WTC11 (cell line): ENCODE results near the gene HTR3C. TPM values are rescaled to one million over a fixed set of nuclear protein-coding genes. Genes with fewer than 3 reads are reported as not detected.
"Not testable (repeated sequence)": the region's sequence is repeated elsewhere in the genome, so short reads cannot be mapped to it uniquely, and the experiment has no call there.

Experiments
- ATAC-seq: fragments of 200-7000 bp; cut with Tn5 transposase; 2 replicates; pipeline ENCODE4 v1.10.0; 2021; ENCODE audit warnings: mild to moderate bottlenecking, moderate library complexity
- CTCF ChIA-PET: fragments of 300-600 bp; sonication (Branson Sonifier 250); formaldehyde crosslinking; loops from one replicate; lab custom pipeline; 2021; ENCODE audit warnings: antibody characterized with exemption; lab: Charles Lee
- POLR2A ChIA-PET: fragments of 350-600 bp; sonication (Branson Sonifier 250); formaldehyde crosslinking; loops from one replicate; lab custom pipeline; 2021; ENCODE audit warnings: antibody characterized with exemption; lab: Charles Lee
- DNase-seq: peaks from one replicate; pipeline ENCODE4 v3.0.0; 2021; ENCODE audit warnings: low spot score
- H3K27ac Mint-ChIP-seq: 2 replicates; pipeline ENCODE4 v1.8.0; 2021; ENCODE audit warnings: mixed read lengths
- H3K27me3 Mint-ChIP-seq: 2 replicates; pipeline ENCODE4 v1.8.0; 2021; ENCODE audit warnings: low read depth, mild to moderate bottlenecking, moderate library complexity, mixed read lengths
- H3K36me3 Mint-ChIP-seq: 2 replicates; pipeline ENCODE4 v1.8.0; 2021; ENCODE audit warnings: mixed read lengths
- H3K4me1 Mint-ChIP-seq: 2 replicates; pipeline ENCODE4 v1.8.0; 2022; ENCODE audit warnings: mixed read lengths
- H3K4me3 Mint-ChIP-seq: 2 replicates; pipeline ENCODE4 v1.8.0; 2021; ENCODE audit warnings: mild to moderate bottlenecking, moderate library complexity, mixed read lengths
- H3K9me3 Mint-ChIP-seq: 2 replicates; pipeline ENCODE4 v1.8.0; 2021; ENCODE audit warnings: mixed read lengths
- ARID4B ChIP-seq: sonication (generic); formaldehyde crosslinking; IDR thresholded peaks from 2 replicates; pipeline ENCODE4 v1.8.0; 2023; ENCODE audit warnings: missing genetic modification reagents, mild to moderate bottlenecking, borderline replicate concordance
- ATF6 ChIP-seq: sonication (generic); formaldehyde crosslinking; IDR thresholded peaks from 2 replicates; pipeline ENCODE4 v1.8.1; 2023; ENCODE audit warnings: mild to moderate bottlenecking, missing genetic modification reagents
- CREM ChIP-seq: sonication (generic); formaldehyde crosslinking; IDR thresholded peaks from 2 replicates; pipeline ENCODE4 v1.8.1; 2022; ENCODE audit warnings: mild to moderate bottlenecking, missing genetic modification reagents, moderate library complexity
- CTCF ChIP-seq: fragments of 200-600 bp; IDR thresholded peaks from 2 replicates; pipeline ENCODE4 v1.8.0; 2022; ENCODE audit warnings: antibody characterized with exemption
- FOXK1 ChIP-seq: sonication (generic); formaldehyde crosslinking; IDR thresholded peaks from 2 replicates; pipeline ENCODE4 v1.8.0; 2022; ENCODE audit warnings: mild to moderate bottlenecking, moderate library complexity, missing genetic modification reagents
- FOXP4 ChIP-seq: sonication (generic); formaldehyde crosslinking; IDR thresholded peaks from 2 replicates; pipeline ENCODE4 v1.8.0; 2022; ENCODE audit warnings: mild to moderate bottlenecking, missing genetic modification reagents
- PREB ChIP-seq: sonication (generic); formaldehyde crosslinking; IDR thresholded peaks from 2 replicates; pipeline ENCODE4 v1.8.1; 2022; ENCODE audit warnings: mild to moderate bottlenecking, missing genetic modification reagents, moderate library complexity, borderline replicate concordance
- SP1 ChIP-seq: sonication (generic); formaldehyde crosslinking; conservative IDR thresholded peaks from 2 replicates; pipeline ENCODE4 v1.8.1; 2022; ENCODE audit warnings: missing genetic modification reagents
- ZBTB43 ChIP-seq: sonication (generic); formaldehyde crosslinking; IDR thresholded peaks from 2 replicates; pipeline ENCODE4 v1.8.1; 2023; ENCODE audit warnings: mild to moderate bottlenecking, missing genetic modification reagents
- ZMAT4 ChIP-seq: fragments of 250-450 bp; sonication (Bioruptor Pico); IDR thresholded peaks from 2 replicates; pipeline ENCODE4 v1.9.0; 2021; ENCODE audit warnings: mild to moderate bottlenecking
- ZNF121 ChIP-seq: sonication (generic); formaldehyde crosslinking; IDR thresholded peaks from 2 replicates; pipeline ENCODE4 v1.8.0; 2023; ENCODE audit warnings: missing genetic modification reagents
- ZSCAN18 ChIP-seq: fragments of 250-450 bp; sonication (Bioruptor Pico); IDR thresholded peaks from 2 replicates; pipeline ENCODE4 v2.1.2; 2022; ENCODE audit warnings: mild to moderate bottlenecking, moderate library complexity
- total RNA-seq: library from RNA; stranded (reverse); gene quantifications from 3 replicates; pipeline ENCODE4 v1.2.3, GENCODE V29; 2021

Gene HTR3C
- total RNA-seq, 1 experiment from 2014 or later: not detected

GRCh38 chr3:184017672-184018423 lies 35.0 kb upstream of the HTR3C start, which contains the start of gene ABCC5 (continued):
- no peak for TF ChIP-seq ZSCAN18
- peak; percentile 63 for TF ChIP-seq FOXK1
- peak; percentile 42 for TF ChIP-seq SP1 (CRISPR knock-in tag)
- peak; percentile 14 for TF ChIP-seq CTCF

- Mint-ChIP-seq H3K9me3 (no peaks in the 10 kb centered on the region), H3K27me3 (no peaks in the 10 kb centered on the region), H3K27ac (peak overlapping the region; percentile 96), H3K4me1 (peaks cover 22% of the 10 kb centered on the region), H3K36me3 (peaks cover 7% of the 10 kb centered on the region), H3K4me3 (peak overlapping the region; percentile 99)
- CTCF ChIA-PET: interaction anchor here (0.5 to 4.1 kb wide), 11 partner anchors 12 to 1044 kb away, joined by 3 to 37 read pairs (median 4); partner anchors contain the start of genes CAMK2N2, EEF1AKMT4 and EIF2B5
- ATAC-seq (no peak), DNase-seq (no peak)
- POLR2A ChIA-PET: interaction anchor here (0.7 kb wide), 1 partner anchor 11 kb away, joined by 3 read pairs; no protein-coding TSS in a partner anchor
- TF ChIP-seq ZNF121 (CRISPR knock-in tag): 0 out of 2 replicates have a peak, but pooled peaks have one; percentile 40
- no peak for TF ChIP-seq CREM (CRISPR knock-in tag)
Measured at GRCh38 chr3:184018424-184018973, 34.3 kb upstream of the HTR3C start.

- POLR2A ChIA-PET: no interaction called here
- H3K36me3 Mint-ChIP-seq: no peaks in the 10 kb centered on the region
- H3K4me3 Mint-ChIP-seq: no peak overlapping the region
- ATAC-seq (no peak), DNase-seq (no peak)
- H3K9me3 Mint-ChIP-seq: no peaks in the 10 kb centered on the region
- no peaks in the 10 kb centered on the region for H3K27me3 Mint-ChIP-seq
- H3K4me1 Mint-ChIP-seq: 0 out of 2 replicates have a peak, but pooled peaks cover 2% of the 10 kb centered on the region
- no peak overlapping the region for H3K27ac Mint-ChIP-seq
- CTCF ChIA-PET: interaction anchor here (1.0 kb wide), 1 partner anchor 18 kb away, joined by 3 read pairs; no protein-coding TSS in a partner anchor
- TF ChIP-seq ZBTB43 (CRISPR knock-in tag) (no peak), ZMAT4 (CRISPR knock-in tag) (no peak), PREB (CRISPR knock-in tag) (no peak), ARID4B (CRISPR knock-in tag) (no peak), ATF6 (CRISPR knock-in tag) (no peak), FOXP4 (CRISPR knock-in tag) (no peak)
- TF ChIP-seq, all 79 proteins: peak for 0
Measured at GRCh38 chr3:184022323-184022722, 30.5 kb upstream of the HTR3C start.

GRCh38 chr3:184025256-184025655 lies 27.6 kb upstream of the HTR3C start:
- H3K9me3 Mint-ChIP-seq, H3K27me3 Mint-ChIP-seq, DNase-seq, ATAC-seq, H3K36me3 Mint-ChIP-seq, CTCF ChIA-PET, H3K4me1 Mint-ChIP-seq, H3K4me3 Mint-ChIP-seq, H3K27ac Mint-ChIP-seq, POLR2A ChIA-PET: not testable (repeated sequence)
